HG03045 (cell line): ENCODE measurements around the gene HNRNPLL.
"Not testable (repeated sequence)": the region's sequence is repeated elsewhere in the genome, so short reads cannot be mapped to it uniquely, and the experiment has no call there.

Source experiments
- ATAC-seq: cut with Tn5 transposase; IDR thresholded peaks from one replicate; pipeline ENCODE4 v1.9.1; 2021; ENCODE audit warnings: mild to moderate bottlenecking, moderate library complexity; ENCODE audit not compliant: unreplicated experiment

Gene HNRNPLL

DNA sequence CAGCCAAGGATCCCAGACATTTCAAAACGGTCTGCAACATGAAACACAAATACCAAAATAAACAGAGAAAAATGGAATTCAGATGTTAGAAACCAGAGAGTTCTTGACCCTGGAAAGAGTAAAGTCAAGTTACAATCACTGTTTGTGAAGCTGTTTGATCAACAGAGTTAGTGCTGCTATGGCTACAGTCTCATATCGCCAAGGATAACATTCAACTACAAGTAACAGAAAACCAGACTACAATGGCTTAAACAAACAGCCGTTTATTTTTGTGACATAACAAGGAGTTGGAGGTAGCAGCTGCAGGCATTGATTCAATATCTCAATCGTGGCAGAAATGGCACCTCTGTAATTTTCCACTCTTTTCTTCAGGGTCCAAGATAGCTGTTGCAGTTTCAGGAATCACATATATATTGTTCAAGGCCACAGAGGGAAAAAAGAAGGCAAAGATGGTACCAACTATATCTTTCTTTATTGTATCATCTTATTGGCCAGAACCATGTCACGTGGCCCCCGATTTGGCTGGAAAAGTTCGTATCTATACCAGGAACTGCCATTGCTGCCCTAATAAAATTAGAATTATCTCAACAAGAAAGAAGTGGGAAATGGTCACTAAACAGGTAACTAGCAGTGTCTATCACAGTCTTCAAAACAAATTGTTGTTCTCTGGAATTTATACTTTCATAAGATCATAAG lies 17.7 kb upstream of the HNRNPLL start:
- ATAC-seq = no peak

- no peak for ATAC-seq
Observed at GRCh38 chr2:38619458-38620164, 16.9 kb upstream of the HNRNPLL start.

GRCh38 chr2:38617301-38617700 lies 14.6 kb upstream of the HNRNPLL start:
- no peak for ATAC-seq

DNA sequence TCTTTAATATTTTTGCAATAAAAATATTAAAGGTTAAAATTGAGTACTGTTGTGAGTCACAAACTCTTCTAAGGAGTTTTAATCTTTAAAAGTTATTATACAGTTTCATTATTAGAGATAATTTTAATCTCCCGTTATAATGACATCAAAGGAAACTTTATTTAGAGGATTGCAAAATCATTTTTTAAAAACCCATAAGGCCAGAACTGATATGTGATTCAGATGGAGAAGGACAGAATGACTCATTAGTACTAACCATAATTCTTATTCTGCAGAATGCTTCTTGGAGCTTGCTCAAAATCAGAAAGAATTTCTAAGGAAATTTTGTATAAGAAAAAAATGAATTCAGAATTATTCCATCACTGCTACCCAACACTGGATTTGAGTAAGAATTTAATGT lies 12.5 kb upstream of the HNRNPLL start:
- no peak for ATAC-seq

DNA sequence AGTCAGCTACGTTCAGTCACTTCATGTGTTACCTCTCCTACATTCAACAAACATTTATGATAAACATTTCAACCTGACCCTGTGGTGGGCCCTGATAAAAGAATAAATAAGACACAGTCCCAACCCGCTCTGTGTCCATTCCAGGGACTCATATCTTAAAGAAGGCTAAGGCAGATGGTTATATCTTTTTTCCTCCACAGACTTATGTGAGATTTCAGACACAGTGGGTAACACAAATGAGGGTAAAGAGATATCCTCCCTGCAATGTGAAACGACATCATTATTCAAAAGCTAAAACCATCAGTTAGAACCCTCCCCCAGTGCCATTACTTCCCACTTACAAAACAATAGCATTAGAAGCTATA lies 11.1 kb upstream of the HNRNPLL start:
- no peak for ATAC-seq

GRCh38 chr2:38613126-38613848 lies 10.6 kb upstream of the HNRNPLL start:
- ATAC-seq = no peak

- ATAC-seq = peak; percentile 68
Observed at GRCh38 chr2:38610851-38611801, 8.4 kb upstream of the HNRNPLL start.

DNA sequence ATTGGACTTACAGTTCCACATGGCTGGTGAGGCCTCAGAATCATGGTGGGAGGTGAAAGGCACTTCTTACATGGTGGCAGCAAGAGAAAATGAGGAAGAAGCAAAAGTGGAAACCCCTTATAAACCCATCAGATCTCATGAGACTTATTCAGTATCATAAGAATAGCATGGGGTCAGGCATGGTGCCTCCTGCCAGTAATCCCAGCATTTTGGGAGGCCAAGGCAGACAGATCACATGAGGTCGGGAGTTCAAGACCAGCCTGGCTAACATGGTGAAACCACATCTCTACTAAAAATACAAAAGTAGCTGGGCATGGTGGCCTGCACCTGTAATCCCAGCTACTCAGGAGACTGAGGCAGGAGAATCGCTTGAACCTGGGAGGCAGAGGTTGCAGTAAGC lies 6.5 kb upstream of the HNRNPLL start:
- not testable (repeated sequence) for ATAC-seq

DNA sequence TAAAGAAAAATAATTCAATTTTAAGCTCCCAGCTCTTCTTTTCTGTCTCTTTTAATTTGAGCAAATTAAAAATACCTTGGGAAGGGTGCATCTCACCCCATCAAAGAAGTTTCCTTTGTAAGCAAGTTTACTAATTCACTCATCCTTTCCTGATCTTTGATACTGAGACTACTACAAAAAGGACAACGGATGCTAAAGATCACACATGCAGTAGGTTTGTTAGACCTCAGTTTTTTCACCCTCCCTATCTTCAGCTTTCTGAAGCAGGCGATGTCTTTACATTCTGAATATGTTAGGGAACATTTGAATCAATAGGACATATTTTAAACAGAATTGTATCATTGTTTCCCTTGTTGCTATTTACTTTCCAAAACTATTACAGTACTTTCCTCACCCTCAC lies 6.0 kb upstream of the HNRNPLL start:
- ATAC-seq = no peak

DNA sequence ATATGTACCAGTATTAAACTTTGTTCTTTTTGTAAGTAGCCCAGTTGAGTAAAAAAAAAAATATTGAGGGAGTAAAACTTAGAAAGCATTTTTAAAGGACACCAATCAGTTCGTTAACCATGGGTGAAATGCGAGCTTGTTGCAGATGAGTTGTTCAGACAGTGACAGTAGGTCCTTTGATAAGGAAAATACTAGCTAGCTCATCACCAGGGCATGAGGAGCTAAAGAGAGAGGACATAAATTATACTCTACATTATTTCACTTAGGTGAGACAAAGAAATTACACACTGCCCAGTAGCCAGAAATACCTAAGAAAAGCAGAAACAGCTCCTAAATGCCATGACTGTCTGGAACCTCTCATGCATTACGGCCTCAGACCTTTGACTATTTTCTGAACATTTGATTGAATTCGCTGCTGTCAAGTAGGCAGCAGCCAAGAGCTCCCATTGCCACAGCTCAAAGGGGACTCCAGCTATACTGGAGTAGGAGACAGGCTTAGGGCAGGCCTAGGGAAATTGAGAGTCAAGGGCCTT lies 2.6 kb upstream of the HNRNPLL start:
- ATAC-seq = no peak

- ATAC-seq = peak; percentile 49
Observed at GRCh38 chr2:38603402-38604290, 918 bp upstream of the HNRNPLL start.

- ATAC-seq = peak; percentile 20
Observed at GRCh38 chr2:38602136-38602731, 494 bp downstream of the HNRNPLL start.

DNA sequence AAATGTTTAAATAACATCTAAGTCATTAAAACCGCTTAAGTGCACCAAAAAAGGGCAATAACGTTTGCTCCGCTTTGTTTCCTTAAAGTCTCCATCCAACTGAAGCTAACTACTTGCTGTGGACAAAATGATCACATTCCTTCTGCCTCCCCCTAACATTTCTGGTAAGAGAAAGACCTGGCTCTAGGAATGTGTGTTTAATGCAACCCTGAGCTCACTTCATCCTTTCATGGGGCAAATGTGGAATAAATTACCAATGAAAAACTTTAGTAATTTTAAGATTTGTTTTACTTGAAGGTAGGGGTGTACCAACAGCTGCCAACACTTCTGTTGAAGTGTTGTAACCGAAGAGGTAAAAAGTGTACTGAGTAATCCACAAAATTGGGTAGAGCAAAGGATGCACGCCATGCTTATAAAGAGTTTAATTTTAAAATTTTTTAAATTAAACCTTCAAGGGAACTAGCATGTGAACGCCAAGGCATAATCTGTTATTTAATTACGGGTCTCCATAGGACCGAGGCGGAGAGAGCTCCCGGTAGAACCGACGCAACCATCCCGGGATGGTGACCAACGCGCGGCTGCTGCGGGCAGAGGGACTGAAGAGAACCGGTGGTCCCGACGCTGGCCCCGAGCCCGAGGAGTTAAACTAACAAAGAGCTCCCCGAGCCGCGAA lies 1.1 kb downstream of the HNRNPLL start:
- ATAC-seq = no peak

DNA sequence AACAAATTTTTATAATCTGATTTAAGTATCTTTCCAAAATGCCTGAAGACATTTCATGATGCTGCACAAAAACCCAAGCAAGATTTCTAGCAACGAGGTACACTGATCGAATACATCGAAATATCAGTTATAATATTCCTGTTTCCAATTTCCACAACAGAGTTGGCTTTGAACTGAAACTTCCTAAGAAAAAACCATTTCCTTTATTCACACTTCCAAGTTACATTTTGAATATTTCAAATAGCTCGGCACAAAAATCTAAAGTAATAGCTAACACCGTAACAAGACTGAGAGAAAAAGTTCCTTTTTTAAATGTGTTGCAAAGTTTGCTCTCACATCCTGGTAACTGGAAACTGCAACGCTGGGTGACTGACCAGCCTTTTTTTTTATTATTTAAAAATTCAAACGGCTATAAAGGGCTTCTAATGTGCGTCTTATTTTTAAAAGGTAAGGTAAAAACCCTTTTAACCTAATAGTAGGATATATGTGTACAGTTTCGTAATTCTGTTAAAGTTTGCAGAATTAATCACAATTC lies 1.7 kb downstream of the HNRNPLL start:
- no peak for ATAC-seq

GRCh38 chr2:38600242-38600891 lies 2.4 kb downstream of the HNRNPLL start:
- ATAC-seq = no peak

DNA sequence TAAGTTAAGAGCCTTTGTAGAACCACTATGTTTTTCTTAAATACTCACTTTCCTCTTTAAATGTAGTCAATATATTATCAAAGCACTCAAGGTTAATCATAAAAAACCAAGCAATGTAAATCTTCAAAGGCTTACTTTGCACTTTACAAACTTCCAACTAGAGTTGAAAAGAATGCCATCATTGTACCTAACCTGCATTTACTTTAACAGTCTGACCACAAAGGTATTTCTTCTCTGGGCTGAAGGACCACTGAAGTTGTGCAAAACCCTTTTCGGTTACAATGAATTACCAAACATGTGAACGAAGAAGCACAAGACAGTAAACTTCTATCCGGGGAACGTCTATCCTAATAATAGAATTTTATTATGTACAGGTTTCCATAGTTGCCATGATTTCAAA lies 3.0 kb downstream of the HNRNPLL start:
- ATAC-seq = no peak

DNA sequence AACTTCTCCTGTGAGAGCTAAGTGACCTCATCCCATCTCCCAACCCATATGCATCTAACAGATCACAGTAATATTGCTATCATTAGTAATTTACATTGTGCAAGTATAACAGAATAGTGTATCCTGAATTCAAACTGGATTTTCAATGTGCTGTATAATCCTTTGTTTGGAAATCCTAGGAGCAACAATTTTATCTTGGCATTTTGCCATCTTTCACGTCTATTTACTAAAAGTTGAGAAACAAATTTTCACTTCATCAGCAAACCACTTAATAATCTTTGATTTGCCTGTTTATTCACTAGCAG lies 3.8 kb downstream of the HNRNPLL start:
- ATAC-seq = no peak
